GM18867 (cell line): ENCODE data around the gene NPAS2.

ENCODE experiments used
- ATAC-seq: cut with Tn5 transposase; IDR thresholded peaks from one replicate; pipeline ENCODE4 v1.9.1; 2021; ENCODE audit warnings: mild to moderate bottlenecking, moderate library complexity; ENCODE audit not compliant: unreplicated experiment

NPAS2 gene

GRCh38 chr2:100820523-100821254 lies 750 bp downstream of the NPAS2 start:
- ATAC-seq = no peak

GRCh38 chr2:100821255-100821910 lies 1.4 kb downstream of the NPAS2 start:
- ATAC-seq = no peak

- ATAC-seq = no peak
Measured at GRCh38 chr2:100821911-100822265, 1.9 kb downstream of the NPAS2 start.

- no peak for ATAC-seq
Measured at GRCh38 chr2:100822587-100823248, 2.8 kb downstream of the NPAS2 start.

GRCh38 chr2:100823665-100824438 lies 3.9 kb downstream of the NPAS2 start:
- no peak for ATAC-seq

- no peak for ATAC-seq
Measured at GRCh38 chr2:100824842-100825241, 4.9 kb downstream of the NPAS2 start.

- no peak for ATAC-seq
Measured at GRCh38 chr2:100826494-100826893, 6.6 kb downstream of the NPAS2 start.

- ATAC-seq = no peak
Measured at GRCh38 chr2:100831158-100831750, 11.3 kb downstream of the NPAS2 start.

- ATAC-seq = no peak
Measured at GRCh38 chr2:100831831-100832230, 11.9 kb downstream of the NPAS2 start.

- no peak for ATAC-seq
Measured at GRCh38 chr2:100832885-100833284, 12.9 kb downstream of the NPAS2 start.

- no peak for ATAC-seq
Measured at GRCh38 chr2:100833331-100833730, 13.4 kb downstream of the NPAS2 start.

GRCh38 chr2:100834221-100834620 lies 14.3 kb downstream of the NPAS2 start:
- ATAC-seq = no peak

- no peak for ATAC-seq
Measured at GRCh38 chr2:100835006-100835659, 15.2 kb downstream of the NPAS2 start.

- no peak for ATAC-seq
Measured at GRCh38 chr2:100840519-100840918, 20.6 kb downstream of the NPAS2 start.

- ATAC-seq = no peak
Measured at GRCh38 chr2:100842241-100842922, 22.4 kb downstream of the NPAS2 start.

GRCh38 chr2:100844514-100844913 lies 24.6 kb downstream of the NPAS2 start:
- ATAC-seq = no peak

GRCh38 chr2:100845141-100845991 lies 25.4 kb downstream of the NPAS2 start:
- no peak for ATAC-seq

- ATAC-seq = no peak
Measured at GRCh38 chr2:100846716-100847115, 26.8 kb downstream of the NPAS2 start.

GRCh38 chr2:100852447-100852846 lies 32.5 kb downstream of the NPAS2 start:
- ATAC-seq = no peak
